Kidney epithelial cell (primary cell): ENCODE results near the gene EPB41L2. TPM values are rescaled to one million over a fixed set of nuclear protein-coding genes. Genes with fewer than 3 reads are reported as not detected.

Experiments used
- DNase-seq: peaks from one replicate; pipeline ENCODE4 v3.0.0-alpha.2; 2010; ENCODE audit warnings: low read depth
- H3K27me3 ChIP-seq: 2 replicates; pipeline ENCODE4 v1.6.0; 2011; ENCODE audit warnings: low read length; ENCODE audit not compliant: control insufficient read depth, insufficient read depth
- H3K36me3 ChIP-seq: 2 replicates; pipeline ENCODE4 v1.5.1; 2011; ENCODE audit warnings: low read length; ENCODE audit not compliant: control insufficient read depth, insufficient read depth
- H3K4me3 ChIP-seq: 2 replicates; pipeline ENCODE4 v1.5.1; 2011; ENCODE audit warnings: low read depth, mild to moderate bottlenecking, control low read depth, low read length
- CTCF ChIP-seq: IDR thresholded peaks from 2 replicates; pipeline ENCODE4 v1.5.1; 2011; ENCODE audit warnings: mild to moderate bottlenecking, moderate library complexity, low read length, control low read depth, inconsistent platforms; ENCODE audit not compliant: insufficient read depth, poor library complexity, severe bottlenecking
- total RNA-seq: library from RNA; depleted of rRNA; stranded (reverse); fragments of >200 nt; gene quantifications from 2 replicates; pipeline ENCODE4 v1.2.3, GENCODE V29; 2015

Gene EPB41L2
- total RNA-seq, 1 donor from 2014 or later: 48.7 TPM

- Histone ChIP-seq H3K4me3 (no peak overlapping the region), H3K27me3 (no peaks in the 10 kb centered on the region), H3K36me3 (no peaks in the 10 kb centered on the region)
- no peak for DNase-seq
- TF ChIP-seq CTCF: no peak
Measured at GRCh38 chr6:130903602-130904001, 159.4 kb downstream of the EPB41L2 start.

GRCh38 chr6:130903007-130903406 lies 160.0 kb downstream of the EPB41L2 start:
- no peaks in the 10 kb centered on the region for H3K27me3 ChIP-seq
- no peak overlapping the region for H3K4me3 ChIP-seq
- no peak for DNase-seq
- H3K36me3 ChIP-seq: no peaks in the 10 kb centered on the region
- no peak for TF ChIP-seq CTCF

GRCh38 chr6:130900913-130901312 lies 162.1 kb downstream of the EPB41L2 start:
- TF ChIP-seq CTCF: no peak
- Histone ChIP-seq H3K4me3 (no peak overlapping the region), H3K27me3 (no peaks in the 10 kb centered on the region), H3K36me3 (no peaks in the 10 kb centered on the region)
- DNase-seq: no peak

GRCh38 chr6:130896249-130896648 lies 166.8 kb downstream of the EPB41L2 start:
- Histone ChIP-seq H3K36me3 (peaks cover 4% of the 10 kb centered on the region), H3K4me3 (no peak overlapping the region), H3K27me3 (no peaks in the 10 kb centered on the region)
- DNase-seq: no peak
- TF ChIP-seq CTCF: no peak

GRCh38 chr6:130895516-130895915 lies 167.5 kb downstream of the EPB41L2 start:
- H3K27me3 ChIP-seq: no peaks in the 10 kb centered on the region
- DNase-seq: no peak
- no peak for TF ChIP-seq CTCF
- H3K36me3 ChIP-seq: peaks cover 4% of the 10 kb centered on the region
- H3K4me3 ChIP-seq: no peak overlapping the region

- no peak for TF ChIP-seq CTCF
- H3K36me3 ChIP-seq: peaks cover 4% of the 10 kb centered on the region
- DNase-seq: no peak
- no peak overlapping the region for H3K4me3 ChIP-seq
- no peaks in the 10 kb centered on the region for H3K27me3 ChIP-seq
Measured at GRCh38 chr6:130893766-130894165, 169.3 kb downstream of the EPB41L2 start.
